HG03025 (cell line): ENCODE results near the gene CATSPERB.
"Not testable (repeated sequence)": the region's sequence is repeated elsewhere in the genome, so short reads cannot be mapped to it uniquely, and the experiment has no call there.

Experiments used
- ATAC-seq: cut with Tn5 transposase; IDR thresholded peaks from one replicate; pipeline ENCODE4 v1.9.1; 2021; ENCODE audit warnings: mild to moderate bottlenecking, moderate library complexity; ENCODE audit not compliant: unreplicated experiment, low FRiP score

The CATSPERB gene

GRCh38 chr14:91593957-91594356 lies 137.9 kb downstream of the CATSPERB start:
- ATAC-seq: not testable (repeated sequence)

GRCh38 chr14:91586410-91586809 lies 145.5 kb downstream of the CATSPERB start:
- ATAC-seq: no peak

GRCh38 chr14:91585856-91586255 lies 146.0 kb downstream of the CATSPERB start:
- ATAC-seq: no peak

GRCh38 chr14:91582761-91583160 lies 149.1 kb downstream of the CATSPERB start:
- no peak for ATAC-seq

- no peak for ATAC-seq
These were observed 150.9 kb downstream of the CATSPERB start for GRCh38 chr14:91580876-91581577.

GRCh38 chr14:91577632-91578233 lies 154.2 kb downstream of the CATSPERB start:
- ATAC-seq: no peak

- ATAC-seq: no peak
These were observed 156.2 kb downstream of the CATSPERB start for GRCh38 chr14:91575469-91576208.

- ATAC-seq: no peak
These were observed 157.7 kb downstream of the CATSPERB start for GRCh38 chr14:91573894-91574837.

- ATAC-seq: no peak
These were observed 158.4 kb downstream of the CATSPERB start for GRCh38 chr14:91573528-91573893.

GRCh38 chr14:91570021-91570420 lies 161.9 kb downstream of the CATSPERB start:
- no peak for ATAC-seq

GRCh38 chr14:91569301-91569700 lies 162.6 kb downstream of the CATSPERB start:
- no peak for ATAC-seq

GRCh38 chr14:91568626-91569025 lies 163.3 kb downstream of the CATSPERB start:
- no peak for ATAC-seq

GRCh38 chr14:91567827-91568226 lies 164.1 kb downstream of the CATSPERB start:
- not testable (repeated sequence) for ATAC-seq

GRCh38 chr14:91555531-91555930 lies 176.4 kb downstream of the CATSPERB start:
- ATAC-seq: no peak

GRCh38 chr14:91554535-91555332 lies 177.2 kb downstream of the CATSPERB start:
- no peak for ATAC-seq

GRCh38 chr14:91548108-91548507 lies 183.8 kb downstream of the CATSPERB start:
- ATAC-seq: no peak

- ATAC-seq: no peak
These were observed 185.8 kb downstream of the CATSPERB start for GRCh38 chr14:91545946-91546716.

GRCh38 chr14:91545204-91545603 lies 186.7 kb downstream of the CATSPERB start:
- ATAC-seq: no peak

- no peak for ATAC-seq
These were observed 195.6 kb downstream of the CATSPERB start for GRCh38 chr14:91536327-91536726.
